GM18519 (cell line): ENCODE measurements around the gene PPP2R1A.
A peak's percentile ranks its signal among the peaks of the same experiment; 100 is the strongest.
"Not testable (repeated sequence)": the region's sequence is repeated elsewhere in the genome, so short reads cannot be mapped to it uniquely, and the experiment has no call there.

Experiments used
- ATAC-seq: cut with Tn5 transposase; IDR thresholded peaks from one replicate; pipeline ENCODE4 v1.9.1; 2021; ENCODE audit warnings: mild to moderate bottlenecking, moderate library complexity; ENCODE audit not compliant: unreplicated experiment, low FRiP score

PPP2R1A gene

DNA sequence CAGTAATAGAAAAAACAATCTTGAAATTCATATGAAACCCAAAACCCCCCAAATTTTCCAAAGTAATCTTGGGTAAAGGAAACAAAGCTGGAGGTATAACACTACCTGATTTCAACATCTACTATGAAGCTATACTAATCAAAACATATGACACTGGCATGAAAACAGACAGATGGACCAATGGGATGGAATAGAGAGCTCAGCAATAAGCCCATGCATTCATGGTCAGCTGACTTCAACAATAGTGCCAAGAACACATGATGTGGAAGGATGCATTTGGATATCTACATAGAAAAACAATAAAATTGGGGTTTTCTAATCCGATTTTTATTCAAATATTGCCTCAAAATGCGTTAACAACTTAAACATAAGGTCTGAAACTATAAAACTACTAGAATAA, 47.3 kb downstream of the PPP2R1A start:
- ATAC-seq = no peak

GRCh38 chr19:52237771-52238400, 48.0 kb downstream of the PPP2R1A start:
- ATAC-seq = no peak

- ATAC-seq = no peak
These were observed 54.2 kb downstream of the PPP2R1A start for GRCh38 chr19:52244021-52244420.

- ATAC-seq = no peak
These were observed 58.4 kb downstream of the PPP2R1A start for GRCh38 chr19:52248241-52248640.

DNA sequence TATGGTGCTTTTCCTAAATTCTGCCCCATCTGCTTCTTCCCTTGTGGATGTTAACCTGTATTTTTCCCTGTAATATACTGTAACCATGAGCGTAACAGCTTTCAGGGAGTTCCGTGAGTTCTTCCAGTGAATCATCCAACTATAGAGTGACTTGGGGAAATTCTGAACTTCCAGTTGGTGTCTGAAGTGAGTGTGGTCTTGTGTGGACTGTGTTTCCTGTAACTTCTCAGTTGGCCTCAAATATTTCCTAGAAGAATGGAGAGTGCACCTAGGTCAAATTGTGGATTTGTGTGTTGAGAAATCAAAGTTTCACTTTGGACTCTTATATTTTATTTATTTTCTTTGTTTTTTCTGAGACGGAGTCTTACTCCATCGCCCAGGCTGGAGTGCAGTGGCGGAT, 68.6 kb downstream of the PPP2R1A start:
- ATAC-seq = no peak

GRCh38 chr19:52265556-52265955, 75.7 kb downstream of the PPP2R1A start:
- ATAC-seq = not testable (repeated sequence)

DNA sequence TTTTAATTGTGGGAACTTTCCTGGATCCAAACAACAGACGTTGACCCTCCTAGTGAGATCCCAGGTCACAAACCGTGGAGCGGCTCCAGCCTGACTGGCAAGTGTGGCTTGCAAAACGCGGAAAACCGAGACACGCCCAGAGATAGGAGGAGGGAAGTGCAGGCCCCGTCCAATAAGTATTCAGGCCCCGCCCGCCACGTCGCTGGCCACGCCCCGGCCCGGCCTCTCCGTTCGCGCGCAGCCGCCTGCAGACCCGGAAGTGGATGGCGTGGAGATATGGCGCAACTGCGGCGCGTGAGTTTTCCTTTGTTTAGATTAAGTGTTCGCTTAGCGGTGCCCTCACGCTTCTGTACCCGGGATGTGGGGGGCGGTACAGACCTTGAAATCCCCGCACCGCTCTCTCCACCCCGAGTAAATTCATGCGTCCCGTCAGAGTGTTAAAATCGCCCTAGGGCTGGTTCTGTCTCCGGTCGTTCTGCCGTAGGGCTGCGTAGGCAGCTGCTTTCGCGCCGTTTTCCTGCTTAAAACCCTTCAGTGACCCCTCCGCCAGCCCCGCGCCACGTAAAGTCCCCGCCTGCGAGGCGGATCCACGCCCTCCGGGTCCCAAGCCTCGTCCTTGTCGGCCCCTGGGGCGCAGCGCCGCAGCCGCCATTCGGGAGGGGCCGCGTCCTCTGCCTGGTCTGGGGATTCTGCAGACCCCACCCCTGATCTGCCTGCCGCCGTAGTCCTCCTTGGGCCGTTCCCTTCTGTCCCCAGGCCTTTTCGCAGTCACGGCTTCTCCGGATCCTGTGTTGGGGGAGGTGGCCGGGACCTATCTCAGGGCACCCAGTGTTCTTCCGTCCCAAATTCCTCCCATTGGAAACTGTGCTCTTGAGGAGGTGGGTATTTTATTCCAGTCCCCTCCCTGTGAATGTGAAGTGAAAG, 79.7 kb downstream of the PPP2R1A start, which contains the start of gene ZNF766:
Gene ZNF766 (plus strand): TSS at position 250 of the 924 bp plus-strand sequence. CDS start 27 bp downstream, at position 277.
- ATAC-seq = peak; percentile 72

DNA sequence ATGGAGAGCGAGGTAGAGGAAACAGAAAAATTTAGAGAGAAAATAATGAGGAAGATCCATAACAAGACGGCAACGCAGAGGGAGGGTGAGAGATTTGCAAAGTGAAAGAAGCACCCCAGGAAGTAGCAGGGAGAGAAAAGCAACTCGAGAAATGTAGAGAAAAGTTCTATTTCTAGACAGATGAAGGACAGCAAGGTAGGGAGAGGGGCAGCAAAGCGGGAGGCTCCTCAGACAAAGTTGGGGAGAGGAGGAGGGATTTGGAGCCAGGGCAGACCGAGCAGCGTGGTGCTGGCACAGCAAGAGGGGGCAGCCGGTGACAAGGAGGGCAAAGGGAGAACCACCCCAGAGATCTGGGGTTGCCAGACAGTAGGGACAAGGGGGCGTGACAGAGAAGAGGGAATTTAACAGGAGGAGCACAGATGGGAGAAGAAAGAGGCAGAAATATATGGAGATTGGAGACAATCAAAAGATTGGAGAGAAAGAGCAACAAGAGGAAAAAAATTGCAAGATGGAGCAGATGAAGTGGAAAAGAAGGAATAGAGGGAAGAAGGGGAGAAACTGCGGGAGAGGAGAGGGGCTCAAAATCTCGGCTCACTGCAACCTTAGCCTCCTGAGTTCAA, 80.5 kb downstream of the PPP2R1A start:
- ATAC-seq = no peak

- ATAC-seq = no peak
These were observed 83.4 kb downstream of the PPP2R1A start for GRCh38 chr19:52273301-52273700.

GRCh38 chr19:52274191-52274590, 84.3 kb downstream of the PPP2R1A start:
- ATAC-seq = no peak

DNA sequence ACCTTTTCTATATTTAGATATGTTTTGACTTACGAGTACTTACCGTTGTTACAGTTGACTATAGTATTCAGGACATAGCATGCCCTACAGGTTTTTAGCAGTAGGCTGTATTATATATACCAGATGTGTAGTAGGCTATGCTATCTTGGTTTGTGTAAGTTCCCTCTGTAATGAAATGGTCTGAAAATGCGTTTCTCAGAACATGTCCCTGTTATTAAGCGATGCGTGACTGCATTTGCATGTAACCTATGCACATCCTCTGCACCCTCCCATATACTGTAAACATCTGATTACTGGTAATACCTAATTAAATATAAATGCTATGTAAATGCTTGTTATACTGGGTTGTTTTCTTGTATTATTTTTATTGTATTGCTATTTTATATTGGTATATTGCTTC, 86.1 kb downstream of the PPP2R1A start:
- ATAC-seq = no peak

GRCh38 chr19:52277471-52277870, 87.6 kb downstream of the PPP2R1A start:
- no peak for ATAC-seq
